OCI-LY1 (cell line): Measurements from ENCODE around the gene E2F3.

Experiments used
- EZH2 ChIP-seq: fragments of 200-600 bp; sonication (generic), shearing (Covaris generic); IDR thresholded peaks from 2 replicates; pipeline ENCODE4 v1.8.0; 2017; ENCODE audit warnings: borderline replicate concordance, mixed run types, mild to moderate bottlenecking, antibody characterized with exemption, low read length, moderate library complexity, mixed read lengths
- TF ChIP-seq, protein P1 (sequence below): fragments of 200-600 bp; sonication (generic), shearing (Covaris generic); IDR thresholded peaks from 2 replicates; pipeline ENCODE4 v1.5.1; 2017; ENCODE audit warnings: mild to moderate bottlenecking, antibody characterized with exemption, low read length, moderate library complexity, mixed read lengths

DNA sequence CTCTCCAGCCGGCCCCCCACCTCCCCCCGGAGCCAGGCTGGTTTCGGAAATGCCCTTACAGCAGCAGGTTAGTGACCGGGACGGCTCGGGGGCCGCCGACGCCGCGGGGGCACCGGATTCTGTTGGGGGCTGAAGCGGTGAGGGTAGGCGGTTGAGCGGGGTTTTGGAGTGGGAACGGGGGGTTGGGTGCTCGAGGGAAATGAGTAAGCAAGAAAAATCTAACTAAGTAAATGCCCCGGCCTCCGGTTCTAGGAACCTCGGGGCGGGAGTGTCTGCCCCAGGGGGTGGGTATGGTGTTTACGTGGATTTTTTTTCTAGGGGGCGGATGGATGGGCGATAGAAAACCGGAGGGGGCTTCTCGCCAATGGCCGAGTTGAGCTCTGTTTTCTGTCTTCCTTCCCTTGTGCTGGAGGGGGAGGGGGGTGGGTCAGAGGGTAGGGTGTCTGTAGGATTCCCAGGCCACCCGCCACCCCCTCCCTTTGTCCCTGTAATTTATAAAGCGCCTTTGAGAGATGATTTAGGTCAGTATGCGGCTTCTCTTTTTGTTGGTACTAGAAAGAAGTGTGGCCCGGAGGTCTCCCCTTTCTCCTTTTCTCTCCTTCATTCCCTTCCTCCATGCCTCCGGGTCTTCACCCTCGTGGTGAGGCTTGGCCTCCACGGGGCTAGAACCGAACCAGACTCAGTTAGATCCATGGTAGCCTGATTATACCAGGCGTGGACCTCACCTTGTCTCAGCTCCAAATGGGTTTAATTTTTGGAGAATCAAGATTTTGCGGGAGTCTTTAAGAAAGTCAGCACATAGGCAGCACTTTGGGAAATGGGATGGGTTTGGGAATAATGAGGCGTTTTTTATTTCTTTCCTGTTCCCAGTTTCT is 2.3 kb downstream of the E2F3 start:
- no peak for TF ChIP-seq EZH2
- TF ChIP-seq, protein P1, sequence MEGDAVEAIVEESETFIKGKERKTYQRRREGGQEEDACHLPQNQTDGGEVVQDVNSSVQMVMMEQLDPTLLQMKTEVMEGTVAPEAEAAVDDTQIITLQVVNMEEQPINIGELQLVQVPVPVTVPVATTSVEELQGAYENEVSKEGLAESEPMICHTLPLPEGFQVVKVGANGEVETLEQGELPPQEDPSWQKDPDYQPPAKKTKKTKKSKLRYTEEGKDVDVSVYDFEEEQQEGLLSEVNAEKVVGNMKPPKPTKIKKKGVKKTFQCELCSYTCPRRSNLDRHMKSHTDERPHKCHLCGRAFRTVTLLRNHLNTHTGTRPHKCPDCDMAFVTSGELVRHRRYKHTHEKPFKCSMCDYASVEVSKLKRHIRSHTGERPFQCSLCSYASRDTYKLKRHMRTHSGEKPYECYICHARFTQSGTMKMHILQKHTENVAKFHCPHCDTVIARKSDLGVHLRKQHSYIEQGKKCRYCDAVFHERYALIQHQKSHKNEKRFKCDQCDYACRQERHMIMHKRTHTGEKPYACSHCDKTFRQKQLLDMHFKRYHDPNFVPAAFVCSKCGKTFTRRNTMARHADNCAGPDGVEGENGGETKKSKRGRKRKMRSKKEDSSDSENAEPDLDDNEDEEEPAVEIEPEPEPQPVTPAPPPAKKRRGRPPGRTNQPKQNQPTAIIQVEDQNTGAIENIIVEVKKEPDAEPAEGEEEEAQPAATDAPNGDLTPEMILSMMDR: no peak
